Activated CD4-positive, alpha-beta T cell treated with anti-CD3 and anti-CD28 coated beads, Interleukin-2, amount 10 ng/mL, durations not matched to agents 7 days and 5 days (primary cell): ENCODE measurements around the gene DDC. TPM values are rescaled to one million over a fixed set of nuclear protein-coding genes. Genes with fewer than 3 reads are reported as not detected.
"Not testable (repeated sequence)": the region's sequence is repeated elsewhere in the genome, so short reads cannot be mapped to it uniquely, and the experiment has no call there.

Source experiments
- CTCF ChIA-PET: fragments of 350-600 bp; sonication (Branson Sonifier 250); formaldehyde crosslinking; loops from one replicate; lab custom pipeline; 2021; ENCODE audit warnings: antibody characterized with exemption; lab: Charles Lee
- POLR2A ChIA-PET: fragments of 350-600 bp; sonication (Branson Sonifier 250); formaldehyde crosslinking; loops from one replicate; lab custom pipeline; 2021; ENCODE audit warnings: antibody characterized with exemption; lab: Charles Lee
- DNase-seq: peaks from one replicate; pipeline ENCODE4 v3.0.0-alpha.2; 2020
- H3K27ac Mint-ChIP-seq: one replicate; pipeline ENCODE4 v1.8.0; 2021; ENCODE audit warnings: mild to moderate bottlenecking, moderate library complexity, mixed read lengths
- H3K27me3 Mint-ChIP-seq: one replicate; pipeline ENCODE4 v1.8.0; 2021; ENCODE audit warnings: mixed read lengths
- H3K36me3 Mint-ChIP-seq: one replicate; pipeline ENCODE4 v1.8.0; 2021; ENCODE audit warnings: low read depth, mixed read lengths
- H3K4me1 Mint-ChIP-seq: one replicate; pipeline ENCODE4 v1.8.0; 2021; ENCODE audit warnings: mixed read lengths
- H3K4me3 Mint-ChIP-seq: one replicate; pipeline ENCODE4 v1.8.0; 2021; ENCODE audit warnings: mild to moderate bottlenecking, moderate library complexity, mixed read lengths
- H3K9me3 Mint-ChIP-seq: one replicate; pipeline ENCODE4 v1.8.0; 2021; ENCODE audit warnings: mixed read lengths
- total RNA-seq, 2 experiments: library from RNA; stranded (reverse); gene quantifications; one replicate each; pipeline ENCODE4 v1.2.3, GENCODE V29; 2021

Gene DDC
- total RNA-seq, 2 experiments from 2014 or later: not detected

- Mint-ChIP-seq H3K9me3 (peaks cover 14% of the 10 kb centered on the region), H3K27me3 (peaks cover 14% of the 10 kb centered on the region)
- H3K4me3 Mint-ChIP-seq, H3K36me3 Mint-ChIP-seq, H3K4me1 Mint-ChIP-seq, CTCF ChIA-PET, POLR2A ChIA-PET, DNase-seq, H3K27ac Mint-ChIP-seq: not testable (repeated sequence)
Measured at GRCh38 chr7:50583295-50583694, 18.1 kb upstream of the DDC start.

GRCh38 chr7:50582271-50582670 lies 17.1 kb upstream of the DDC start:
- H3K36me3 Mint-ChIP-seq, H3K4me3 Mint-ChIP-seq, H3K27me3 Mint-ChIP-seq, DNase-seq, POLR2A ChIA-PET, H3K27ac Mint-ChIP-seq, CTCF ChIA-PET, H3K4me1 Mint-ChIP-seq: not testable (repeated sequence)
- H3K9me3 Mint-ChIP-seq: peaks cover 18% of the 10 kb centered on the region

GRCh38 chr7:50580666-50581065 lies 15.5 kb upstream of the DDC start:
- POLR2A ChIA-PET, H3K27me3 Mint-ChIP-seq, CTCF ChIA-PET, H3K27ac Mint-ChIP-seq, DNase-seq, H3K36me3 Mint-ChIP-seq, H3K4me3 Mint-ChIP-seq, H3K4me1 Mint-ChIP-seq: not testable (repeated sequence)
- H3K9me3 Mint-ChIP-seq: peaks cover 21% of the 10 kb centered on the region

- Mint-ChIP-seq H3K9me3 (peaks cover 21% of the 10 kb centered on the region), H3K36me3 (peaks cover 6% of the 10 kb centered on the region), H3K27me3 (peaks cover 8% of the 10 kb centered on the region), H3K4me1 (no peaks in the 10 kb centered on the region), H3K4me3 (no peak overlapping the region), H3K27ac (no peak overlapping the region)
- ChIA-PET POLR2A (no interaction called here), CTCF (no interaction called here)
- no peak for DNase-seq
Measured at GRCh38 chr7:50580057-50580456, 14.9 kb upstream of the DDC start.

GRCh38 chr7:50578105-50578504 lies 12.9 kb upstream of the DDC start:
- CTCF ChIA-PET, H3K4me1 Mint-ChIP-seq, POLR2A ChIA-PET, H3K27ac Mint-ChIP-seq, H3K36me3 Mint-ChIP-seq, DNase-seq, H3K4me3 Mint-ChIP-seq: not testable (repeated sequence)
- peaks cover 20% of the 10 kb centered on the region for H3K27me3 Mint-ChIP-seq
- H3K9me3 Mint-ChIP-seq: peaks cover 11% of the 10 kb centered on the region

- H3K4me3 Mint-ChIP-seq: no peak overlapping the region
- ChIA-PET POLR2A (no interaction called here), CTCF (no interaction called here)
- no peaks in the 10 kb centered on the region for H3K36me3 Mint-ChIP-seq
- peaks cover 18% of the 10 kb centered on the region for H3K27me3 Mint-ChIP-seq
- H3K27ac Mint-ChIP-seq: no peak overlapping the region
- no peak for DNase-seq
- H3K9me3 Mint-ChIP-seq: peaks cover 8% of the 10 kb centered on the region
- H3K4me1 Mint-ChIP-seq: no peaks in the 10 kb centered on the region
Measured at GRCh38 chr7:50577569-50577968, 12.4 kb upstream of the DDC start.

GRCh38 chr7:50576388-50576787 lies 11.2 kb upstream of the DDC start:
- H3K4me3 Mint-ChIP-seq, H3K4me1 Mint-ChIP-seq, POLR2A ChIA-PET, H3K27ac Mint-ChIP-seq, DNase-seq, CTCF ChIA-PET, H3K9me3 Mint-ChIP-seq, H3K36me3 Mint-ChIP-seq: not testable (repeated sequence)
- H3K27me3 Mint-ChIP-seq: peaks cover 20% of the 10 kb centered on the region

GRCh38 chr7:50567715-50568261 lies 2.6 kb upstream of the DDC start:
- ChIA-PET CTCF (no interaction called here), POLR2A (no interaction called here)
- DNase-seq: no peak
- H3K36me3 Mint-ChIP-seq: no peaks in the 10 kb centered on the region
- no peaks in the 10 kb centered on the region for H3K9me3 Mint-ChIP-seq
- H3K4me3 Mint-ChIP-seq: no peak overlapping the region
- H3K27me3 Mint-ChIP-seq: peaks cover 18% of the 10 kb centered on the region
- no peak overlapping the region for H3K27ac Mint-ChIP-seq
- H3K4me1 Mint-ChIP-seq: no peaks in the 10 kb centered on the region

GRCh38 chr7:50565977-50566376 lies 772 bp upstream of the DDC start:
- H3K36me3 Mint-ChIP-seq: no peaks in the 10 kb centered on the region
- CTCF ChIA-PET: no interaction called here
- POLR2A ChIA-PET: no interaction called here
- no peaks in the 10 kb centered on the region for H3K4me1 Mint-ChIP-seq
- no peaks in the 10 kb centered on the region for H3K9me3 Mint-ChIP-seq
- no peak overlapping the region for H3K27ac Mint-ChIP-seq
- no peak for DNase-seq
- H3K27me3 Mint-ChIP-seq: peaks cover 16% of the 10 kb centered on the region
- H3K4me3 Mint-ChIP-seq: no peak overlapping the region

- ChIA-PET CTCF (no interaction called here), POLR2A (no interaction called here)
- Mint-ChIP-seq H3K4me1 (no peaks in the 10 kb centered on the region), H3K36me3 (no peaks in the 10 kb centered on the region), H3K4me3 (no peak overlapping the region), H3K27me3 (peaks cover 16% of the 10 kb centered on the region), H3K27ac (no peak overlapping the region), H3K9me3 (no peaks in the 10 kb centered on the region)
- no peak for DNase-seq
Measured at GRCh38 chr7:50565559-50565916, 333 bp upstream of the DDC start.

GRCh38 chr7:50564171-50564570 lies 1.0 kb downstream of the DDC start:
- no peak for DNase-seq
- peaks cover 14% of the 10 kb centered on the region for H3K27me3 Mint-ChIP-seq
- no peaks in the 10 kb centered on the region for H3K4me1 Mint-ChIP-seq
- CTCF ChIA-PET: no interaction called here
- POLR2A ChIA-PET: no interaction called here
- H3K27ac Mint-ChIP-seq: no peak overlapping the region
- no peak overlapping the region for H3K4me3 Mint-ChIP-seq
- H3K36me3 Mint-ChIP-seq: no peaks in the 10 kb centered on the region
- no peaks in the 10 kb centered on the region for H3K9me3 Mint-ChIP-seq

GRCh38 chr7:50562136-50562535 lies 3.1 kb downstream of the DDC start:
- DNase-seq: no peak
- no peak overlapping the region for H3K27ac Mint-ChIP-seq
- H3K4me3 Mint-ChIP-seq: no peak overlapping the region
- H3K4me1 Mint-ChIP-seq: no peaks in the 10 kb centered on the region
- ChIA-PET CTCF (no interaction called here), POLR2A (no interaction called here)
- no peaks in the 10 kb centered on the region for H3K9me3 Mint-ChIP-seq
- peaks cover 19% of the 10 kb centered on the region for H3K27me3 Mint-ChIP-seq
- H3K36me3 Mint-ChIP-seq: no peaks in the 10 kb centered on the region

- Mint-ChIP-seq H3K27ac (no peak overlapping the region), H3K36me3 (no peaks in the 10 kb centered on the region), H3K4me1 (no peaks in the 10 kb centered on the region), H3K9me3 (no peaks in the 10 kb centered on the region), H3K4me3 (no peak overlapping the region), H3K27me3 (peaks cover 21% of the 10 kb centered on the region)
- CTCF ChIA-PET: no interaction called here
- DNase-seq: no peak
- POLR2A ChIA-PET: no interaction called here
Measured at GRCh38 chr7:50560865-50561351, 4.3 kb downstream of the DDC start.

GRCh38 chr7:50559881-50560280 lies 5.3 kb downstream of the DDC start:
- no peaks in the 10 kb centered on the region for H3K9me3 Mint-ChIP-seq
- ChIA-PET CTCF (no interaction called here), POLR2A (no interaction called here)
- no peak overlapping the region for H3K4me3 Mint-ChIP-seq
- H3K4me1 Mint-ChIP-seq: no peaks in the 10 kb centered on the region
- H3K36me3 Mint-ChIP-seq: no peaks in the 10 kb centered on the region
- H3K27me3 Mint-ChIP-seq: peaks cover 18% of the 10 kb centered on the region
- no peak for DNase-seq
- H3K27ac Mint-ChIP-seq: no peak overlapping the region
